ENCODE data around the gene DLL3. TPM values are rescaled to one million over a fixed set of nuclear protein-coding genes. Genes with fewer than 3 reads are reported as not detected.

DLL3 gene
- total and polyA plus RNA-seq, 9 of the 15 experiments (the other 6 are each of a cell fraction or from before 2014, with no cell fraction given), result 0.80 to 6.3 (median 1.2) TPM

DNA sequence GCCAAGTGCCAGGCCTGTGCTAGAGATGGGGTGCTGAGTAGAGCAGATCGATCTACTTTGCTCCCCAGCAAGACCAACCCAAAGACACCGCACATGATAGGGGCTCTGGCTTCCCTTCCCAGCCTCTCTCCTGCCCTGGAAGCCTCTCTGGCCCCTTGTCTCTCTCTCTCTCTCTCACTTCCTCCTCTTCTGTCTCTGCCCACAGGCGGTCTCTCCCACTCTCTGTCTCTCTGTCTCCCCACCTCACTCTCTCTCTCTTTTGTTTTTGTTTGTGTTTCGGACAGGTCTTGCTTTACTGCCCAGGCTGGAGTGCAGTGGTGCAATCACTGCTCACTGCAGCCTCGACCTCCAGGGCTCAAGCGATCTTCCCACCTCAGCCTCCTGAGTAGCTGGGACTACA lies 17.5 kb downstream of the DLL3 start:
- Histone ChIP-seq H3K4me3 (no peak overlapping the region), H3K9me3 (replicated peaks; ENCODE audit: control insufficient read depth, insufficient read depth, low read depth, low read length) (no peaks in the 10 kb centered on the region), H3K27ac (ENCODE audit: extremely low read depth, low read depth, low read length) (no peak overlapping the region), H2AFZ (ENCODE audit: low read depth, low read length) (no peak overlapping the region), H3K36me3 (ENCODE audit: control insufficient read depth, insufficient read depth, low read length) (no peaks in the 10 kb centered on the region), H3K27me3 (ENCODE audit: control insufficient read depth in 2 of 2, insufficient read depth in 2 of 2, low read length in 2 of 2) (peaks cover 4 to 19% of the 10 kb centered on the region in 2 experiments; a peak in 4 of 5 replicates), H3K4me2 (ENCODE audit: insufficient read depth, low read length) (no peak overlapping the region), H3K4me1 (replicated peaks in 1 of 2; ENCODE audit: control insufficient read depth in 2 of 2, insufficient read depth in 2 of 2, low read length in 2 of 2) (peaks cover 21 to 32% of the 10 kb centered on the region in 2 experiments; a peak in 4 of 5 replicates), H3K9me1 (ENCODE audit: control insufficient read depth, insufficient read depth, low read length) (no peaks in the 10 kb centered on the region), H3K9ac (ENCODE audit: insufficient read depth in 1 of 2, low read depth in 2 of 2, low read length in 2 of 2) (peak overlapping the region in 1 of 2 experiments; percentile 2; a peak in 1 of 4 replicates), H3K79me2 (ENCODE audit: control insufficient read depth, insufficient read depth, low read length) (no peaks in the 10 kb centered on the region), H4K20me1 (replicated peaks; ENCODE audit: control insufficient read depth, insufficient read depth, low read length) (no peaks in the 10 kb centered on the region)
- in situ Hi-C loops (cut with MboI), result no loop called here
- no TSS peak for BruUV-seq (replicated peaks)
- FAIRE-seq, result no peak
- ChIA-PET CTCF (ENCODE audit: low intra/inter-chr PET ratio) (no interaction called here), POLR2A (no interaction called here)
- TF ChIP-seq ZNF197 (CRISPR knock-in tag; IDR thresholded peaks at IDR 0.05; ENCODE audit: low read depth) (no peak), ETV5 (CRISPR knock-in tag; IDR thresholded peaks at IDR 0.05; ENCODE audit: low read depth) (no peak), DIDO1 (tag; IDR thresholded peaks at IDR 0.05; ENCODE audit: low read depth) (no peak), SRSF9 (IDR thresholded peaks at IDR 0.05; ENCODE audit: borderline replicate concordance, low read depth, low read length) (no peak), BCOR (IDR thresholded peaks at IDR 0.05) (peak; percentile 28; the same call in 1 of the 2 replicates), MCM7 (IDR thresholded peaks at IDR 0.05) (0 out of 4 replicates have a peak, but pooled peaks of 1 of the 2 experiments have one; percentile 9)
- TF ChIP-seq, protein P1, sequence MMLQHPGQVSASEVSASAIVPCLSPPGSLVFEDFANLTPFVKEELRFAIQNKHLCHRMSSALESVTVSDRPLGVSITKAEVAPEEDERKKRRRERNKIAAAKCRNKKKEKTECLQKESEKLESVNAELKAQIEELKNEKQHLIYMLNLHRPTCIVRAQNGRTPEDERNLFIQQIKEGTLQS (IDR thresholded peaks at IDR 0.05), result no peak
- TF ChIP-seq, protein P1 (CRISPR knock-in tag; conservative IDR thresholded peaks at IDR 0.05), result no peak
- no peak for DNase-seq (ENCODE audit: extremely low read depth in 1 of 4, low spot score in 3 of 4)
- ATAC-seq, result no peak
- intact Hi-C loops (cut with micrococcal nuclease), result no loop called here
- 34% methylated on average over 6 of the region's 6 CpGs for WGBS (ENCODE audit: insufficient coverage, low coverage, missing lambda C conversion rate)

Data from K562 (cell line).